Common myeloid progenitor, CD34-positive (primary cell): ENCODE measurements around the gene LAMA3.

ENCODE experiments used
- CTCF ChIA-PET: fragments of 350-600 bp; sonication (Branson Sonifier 250); formaldehyde crosslinking; loops from one replicate; lab custom pipeline; 2021; ENCODE audit warnings: antibody characterized with exemption; lab: Charles Lee
- POLR2A ChIA-PET: fragments of 350-600 bp; sonication (Branson Sonifier 250); formaldehyde crosslinking; loops from one replicate; lab custom pipeline; 2021; ENCODE audit warnings: antibody characterized with exemption; lab: Charles Lee
- DNase-seq, 3 donors: peaks; one replicate each; pipeline versions ENCODE4 v3.0.0 to v3.0.0-alpha.2; 2013
- H3K27ac ChIP-seq, 2 experiments: 1 replicate in 1 of 2; 2 replicates in 1 of 2; pipeline ENCODE4 v1.7.0; 2013; ENCODE audit warnings: inconsistent platforms in 2 of 2, low read length in 2 of 2, mild to moderate bottlenecking in 2 of 2, low read depth in 1 of 2, moderate library complexity in 1 of 2; ENCODE audit not compliant: severe bottlenecking in 2 of 2, insufficient read depth in 1 of 2, poor library complexity in 1 of 2
- H3K27me3 ChIP-seq, 5 experiments: replicated peaks in 2 of 5; 1 replicate in 3 of 5; 2 replicates in 2 of 5; pipeline versions ENCODE4 v1.6.1 to v1.7.0; 2013; ENCODE audit warnings: low read length in 4 of 5, mild to moderate bottlenecking in 2 of 5, moderate library complexity in 2 of 5, inconsistent platforms in 1 of 5; ENCODE audit not compliant: insufficient read depth in 5 of 5, control insufficient read depth in 4 of 5
- H3K36me3 ChIP-seq, 4 experiments: 1 replicate in 2 of 4; 2 replicates in 2 of 4; pipeline versions ENCODE4 v1.6.1 to v1.7.0; 2013; ENCODE audit warnings: low read length in 3 of 4, control low read depth in 1 of 4, mild to moderate bottlenecking in 1 of 4; ENCODE audit not compliant: control insufficient read depth in 4 of 4, insufficient read depth in 4 of 4
- H3K4me1 ChIP-seq, 4 experiments: 1 replicate in 3 of 4; 2 replicates in 1 of 4; pipeline versions ENCODE4 v1.6.1 to v1.7.1; 2013; ENCODE audit warnings: low read length in 3 of 4, mild to moderate bottlenecking in 3 of 4, control low read depth in 1 of 4, inconsistent platforms in 1 of 4, moderate library complexity in 1 of 4; ENCODE audit not compliant: control insufficient read depth in 4 of 4, insufficient read depth in 4 of 4; ENCODE audit errors: control extremely low read depth in 1 of 4
- H3K4me3 ChIP-seq, 7 experiments: 1 replicate in 4 of 7; 2 replicates in 3 of 7; pipeline versions ENCODE4 v1.5.1 to v1.7.0; 2013; ENCODE audit warnings: mild to moderate bottlenecking in 7 of 7, low read length in 6 of 7, moderate library complexity in 6 of 7, inconsistent platforms in 2 of 7, low read depth in 2 of 7, control low read depth in 1 of 7; ENCODE audit not compliant: insufficient read depth in 4 of 7, control insufficient read depth in 1 of 7; ENCODE audit errors: extremely low read depth in 1 of 7
- H3K9me3 ChIP-seq, 5 experiments: 1 replicate in 4 of 5; 2 replicates in 1 of 5; pipeline versions ENCODE4 v1.6.1 to v1.7.1; 2013; ENCODE audit warnings: low read length in 4 of 5, mild to moderate bottlenecking in 2 of 5, inconsistent platforms in 1 of 5, low read depth in 1 of 5, moderate library complexity in 1 of 5; ENCODE audit not compliant: control insufficient read depth in 4 of 5, insufficient read depth in 2 of 5; ENCODE audit errors: control extremely low read depth in 1 of 5
- WGBS: methylation state at CpG from one replicate; pipeline ENCODE4 v1.1.5; 2013; ENCODE audit not compliant: insufficient coverage; 5-methylcytosine and 5-hydroxymethylcytosine counted together

The LAMA3 gene

GRCh38 chr18:23966909-23967308, 277.7 kb downstream of the LAMA3 start:
- H3K36me3 ChIP-seq = no peaks in the 10 kb centered on the region
- no peaks in the 10 kb centered on the region for H3K27me3 ChIP-seq
- ChIA-PET CTCF (interaction anchor here (0.6 to 2.1 kb wide), 4 partner anchors 9 to 278 kb away, joined by 3 to 7 read pairs (median 4); partner anchors contain the start of gene LAMA3), POLR2A (no interaction called here)
- peak in 1 of 3 donors; percentile 10 for DNase-seq
- H3K4me3 ChIP-seq = no peak overlapping the region
- 89% methylated on average over 3 of the region's 8 CpGs for WGBS
- H3K4me1 ChIP-seq = peaks cover 12 to 41% (median 35%) of the 10 kb centered on the region in 4 experiments
- no peaks in the 10 kb centered on the region for H3K9me3 ChIP-seq
- H3K27ac ChIP-seq = no peak overlapping the region

DNA sequence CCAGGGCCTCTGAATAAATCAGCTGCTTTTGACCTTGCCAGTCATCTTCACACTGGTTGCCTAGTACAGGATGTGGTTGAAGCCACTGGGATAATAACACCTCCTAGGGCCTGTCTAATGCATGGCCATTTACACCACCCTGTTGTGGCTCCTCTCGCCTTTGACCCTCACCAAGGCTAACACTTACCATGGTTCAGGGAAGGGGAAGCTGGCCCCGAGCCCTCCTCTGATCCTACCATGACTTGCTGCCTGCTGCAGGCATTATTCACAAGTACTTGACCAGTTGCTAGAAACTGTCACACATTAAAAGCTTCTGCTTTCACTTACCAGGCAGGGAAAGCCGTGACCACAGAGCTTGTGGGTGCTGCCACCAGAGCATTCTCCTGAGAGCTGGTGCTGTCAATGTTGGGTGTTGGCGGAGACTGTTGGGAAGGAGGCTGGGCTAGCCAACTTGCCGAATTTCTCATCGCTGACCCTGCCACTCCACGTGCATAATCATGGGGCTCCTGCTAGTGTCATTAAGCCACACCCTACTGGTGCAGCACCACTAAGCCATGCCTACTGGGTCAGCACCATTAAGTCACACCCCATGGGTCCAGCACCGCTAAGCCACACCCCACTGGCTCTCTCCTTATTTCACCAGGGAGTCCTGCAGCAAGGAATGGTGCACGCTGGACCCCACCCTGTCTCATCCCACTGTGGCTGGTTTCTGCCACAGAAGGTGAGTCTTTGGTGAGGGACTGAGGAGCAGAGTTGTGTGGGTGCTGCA, 278.3 kb downstream of the LAMA3 start:
- DNase-seq = peak; percentile 19 to 81 (median 68)
- H3K9me3 ChIP-seq = no peaks in the 10 kb centered on the region
- ChIA-PET CTCF (interaction anchor here (0.9 to 2.1 kb wide), 3 partner anchors 8 to 120 kb away, joined by 3 to 7 read pairs (median 4); no protein-coding TSS in a partner anchor), POLR2A (no interaction called here)
- no peak overlapping the region for H3K27ac ChIP-seq
- H3K27me3 ChIP-seq = no peaks in the 10 kb centered on the region
- no peaks in the 10 kb centered on the region for H3K36me3 ChIP-seq
- H3K4me1 ChIP-seq = peaks cover 12 to 41% (median 35%) of the 10 kb centered on the region in 4 experiments
- peak overlapping the region in 1 of 7 experiments; percentile 19 for H3K4me3 ChIP-seq
- WGBS = 57% methylated on average over 8 of the region's 9 CpGs

GRCh38 chr18:23968638-23969604, 279.7 kb downstream of the LAMA3 start:
- Histone ChIP-seq H3K27ac (no peak overlapping the region), H3K9me3 (no peaks in the 10 kb centered on the region), H3K4me1 (peaks cover 12 to 41% (median 35%) of the 10 kb centered on the region in 4 experiments), H3K36me3 (no peaks in the 10 kb centered on the region), H3K4me3 (no peak overlapping the region), H3K27me3 (no peaks in the 10 kb centered on the region)
- 94% methylated on average over 3 of the region's 4 CpGs for WGBS
- POLR2A ChIA-PET = no interaction called here
- CTCF ChIA-PET = interaction anchor here (0.7 to 2.1 kb wide), 4 partner anchors 9 to 124 kb away, joined by 3 to 7 read pairs (median 3); no protein-coding TSS in a partner anchor
- no peak for DNase-seq

- H3K36me3 ChIP-seq = no peaks in the 10 kb centered on the region
- 98% methylated on average over 5 of the region's 6 CpGs for WGBS
- no peak overlapping the region for H3K4me3 ChIP-seq
- ChIA-PET CTCF (no interaction called here), POLR2A (no interaction called here)
- H3K27me3 ChIP-seq = no peaks in the 10 kb centered on the region
- H3K4me1 ChIP-seq = peaks cover 12 to 41% (median 35%) of the 10 kb centered on the region in 4 experiments
- DNase-seq = no peak
- no peaks in the 10 kb centered on the region for H3K9me3 ChIP-seq
- H3K27ac ChIP-seq = no peak overlapping the region
These were observed 280.4 kb downstream of the LAMA3 start for GRCh38 chr18:23969664-23970063.

GRCh38 chr18:23970161-23971096, 281.2 kb downstream of the LAMA3 start:
- 33% methylated on average over 6 of the region's 7 CpGs for WGBS
- Histone ChIP-seq H3K27me3 (no peaks in the 10 kb centered on the region), H3K36me3 (no peaks in the 10 kb centered on the region), H3K4me3 (no peak overlapping the region), H3K4me1 (peaks cover 10 to 38% (median 34%) of the 10 kb centered on the region in 4 experiments), H3K27ac (no peak overlapping the region), H3K9me3 (no peaks in the 10 kb centered on the region)
- CTCF ChIA-PET = interaction anchor here (1.1 kb wide), 1 partner anchor 130 kb away, joined by 3 read pairs; no protein-coding TSS in a partner anchor
- peak; percentile 40 to 86 (median 84) for DNase-seq
- POLR2A ChIA-PET = no interaction called here

- Histone ChIP-seq H3K4me3 (no peak overlapping the region), H3K36me3 (no peaks in the 10 kb centered on the region), H3K4me1 (peaks cover 10 to 35% (median 32%) of the 10 kb centered on the region in 4 experiments), H3K9me3 (no peaks in the 10 kb centered on the region), H3K27ac (no peak overlapping the region), H3K27me3 (no peaks in the 10 kb centered on the region)
- ChIA-PET POLR2A (no interaction called here), CTCF (interaction anchor here (1.1 kb wide), 1 partner anchor 130 kb away, joined by 3 read pairs; no protein-coding TSS in a partner anchor)
- WGBS = 85% methylated on average over 4 of the region's 5 CpGs
- DNase-seq = no peak
These were observed 281.8 kb downstream of the LAMA3 start for GRCh38 chr18:23971097-23971440.
